Panc1 (cell line): Measurements from ENCODE around the gene DACH2.

Source experiments
- POLR2AphosphoS5 ChIP-seq: IDR thresholded peaks from 2 replicates; pipeline ENCODE4 v1.6.1; 2012; ENCODE audit warnings: mild to moderate bottlenecking, low read depth, low read length, moderate library complexity
- SIN3A ChIP-seq: IDR thresholded peaks from 2 replicates; pipeline ENCODE4 v1.6.1; 2012; ENCODE audit warnings: low read depth, mild to moderate bottlenecking, low read length, moderate library complexity, borderline replicate concordance; ENCODE audit not compliant: insufficient read depth
- TF ChIP-seq, protein P1 (sequence below): fragments of 450-650 bp; IDR thresholded peaks from 2 replicates; pipeline ENCODE4 v1.5.1; 2017; ENCODE audit warnings: mild to moderate bottlenecking

DNA sequence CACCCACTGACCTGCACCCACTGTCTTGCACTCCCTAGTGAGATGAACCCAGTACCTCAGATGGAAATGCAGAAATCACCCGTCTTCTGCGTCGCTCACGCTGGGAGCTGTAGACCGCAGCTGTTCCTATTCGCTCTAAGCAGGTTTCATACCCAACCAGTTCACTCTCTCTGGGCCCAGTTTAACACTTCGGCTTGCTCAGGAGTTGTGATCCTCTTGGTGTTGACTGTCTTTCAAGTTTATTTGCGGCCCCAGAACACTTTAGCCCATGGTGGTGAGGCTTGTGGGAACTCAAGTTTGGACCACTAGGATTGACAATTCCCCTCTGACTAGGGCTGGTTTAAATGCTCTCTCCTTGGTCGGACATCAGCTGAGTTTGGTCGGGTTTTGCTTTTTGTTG lies 147.0 kb downstream of the DACH2 start:
- TF ChIP-seq POLR2AphosphoS5 (no peak), SIN3A (no peak)
- TF ChIP-seq, protein P1, sequence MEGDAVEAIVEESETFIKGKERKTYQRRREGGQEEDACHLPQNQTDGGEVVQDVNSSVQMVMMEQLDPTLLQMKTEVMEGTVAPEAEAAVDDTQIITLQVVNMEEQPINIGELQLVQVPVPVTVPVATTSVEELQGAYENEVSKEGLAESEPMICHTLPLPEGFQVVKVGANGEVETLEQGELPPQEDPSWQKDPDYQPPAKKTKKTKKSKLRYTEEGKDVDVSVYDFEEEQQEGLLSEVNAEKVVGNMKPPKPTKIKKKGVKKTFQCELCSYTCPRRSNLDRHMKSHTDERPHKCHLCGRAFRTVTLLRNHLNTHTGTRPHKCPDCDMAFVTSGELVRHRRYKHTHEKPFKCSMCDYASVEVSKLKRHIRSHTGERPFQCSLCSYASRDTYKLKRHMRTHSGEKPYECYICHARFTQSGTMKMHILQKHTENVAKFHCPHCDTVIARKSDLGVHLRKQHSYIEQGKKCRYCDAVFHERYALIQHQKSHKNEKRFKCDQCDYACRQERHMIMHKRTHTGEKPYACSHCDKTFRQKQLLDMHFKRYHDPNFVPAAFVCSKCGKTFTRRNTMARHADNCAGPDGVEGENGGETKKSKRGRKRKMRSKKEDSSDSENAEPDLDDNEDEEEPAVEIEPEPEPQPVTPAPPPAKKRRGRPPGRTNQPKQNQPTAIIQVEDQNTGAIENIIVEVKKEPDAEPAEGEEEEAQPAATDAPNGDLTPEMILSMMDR, result no peak
